GF-D8 (cell line): ENCODE data around the gene ZNF26.
"Not testable (repeated sequence)": the region's sequence is repeated elsewhere in the genome, so short reads cannot be mapped to it uniquely, and the experiment has no call there.

ENCODE experiments used
- DNase-seq: peaks from one replicate; lab custom pipeline; 2025; lab: John Stamatoyannopoulos, UW

Gene ZNF26

GRCh38 chr12:132986001-132986884 lies at the start of gene ZNF26:
Gene ZNF26, plus strand, starts transcription at chr12:132986367. Its CDS starts 474 bp downstream, at chr12:132986841.
- peak; percentile 74 for DNase-seq

- DNase-seq = not testable (repeated sequence)
Measured at GRCh38 chr12:132936921-132937320, 49.2 kb upstream of the ZNF26 start.

GRCh38 chr12:132937476-132937875 lies 48.7 kb upstream of the ZNF26 start:
- no peak for DNase-seq

- not testable (repeated sequence) for DNase-seq
Measured at GRCh38 chr12:132938807-132939206, 47.4 kb upstream of the ZNF26 start.

GRCh38 chr12:132940071-132940719 lies 46.0 kb upstream of the ZNF26 start:
- no peak for DNase-seq

- no peak for DNase-seq
Measured at GRCh38 chr12:132941336-132941954, 44.7 kb upstream of the ZNF26 start.

GRCh38 chr12:132942611-132943010 lies 43.6 kb upstream of the ZNF26 start:
- DNase-seq = no peak

GRCh38 chr12:132945806-132946205 lies 40.4 kb upstream of the ZNF26 start:
- DNase-seq = no peak

- no peak for DNase-seq
Measured at GRCh38 chr12:132946246-132946820, 39.8 kb upstream of the ZNF26 start.

GRCh38 chr12:132948146-132949066 lies 37.8 kb upstream of the ZNF26 start:
- no peak for DNase-seq

GRCh38 chr12:132949936-132950837 lies 36.0 kb upstream of the ZNF26 start:
- no peak for DNase-seq

- DNase-seq = no peak
Measured at GRCh38 chr12:132950844-132951535, 35.2 kb upstream of the ZNF26 start.

GRCh38 chr12:132951649-132952048 lies 34.5 kb upstream of the ZNF26 start:
- DNase-seq = no peak

GRCh38 chr12:132952371-132953162 lies 33.6 kb upstream of the ZNF26 start:
- DNase-seq = no peak

- no peak for DNase-seq
Measured at GRCh38 chr12:132953163-132953425, 33.1 kb upstream of the ZNF26 start.

GRCh38 chr12:132953771-132954170 lies 32.4 kb upstream of the ZNF26 start:
- DNase-seq = no peak

- no peak for DNase-seq
Measured at GRCh38 chr12:132954471-132955048, 31.6 kb upstream of the ZNF26 start.

- DNase-seq = no peak
Measured at GRCh38 chr12:132955094-132956010, 30.8 kb upstream of the ZNF26 start.
